COLO829 (cell line): ENCODE results near the gene ASB4.
A peak's percentile ranks its signal among the peaks of the same experiment; 100 is the strongest.
"Not testable (repeated sequence)": the region's sequence is repeated elsewhere in the genome, so short reads cannot be mapped to it uniquely, and the experiment has no call there.

Experiments used
- DNase-seq: peaks from one replicate; pipeline ENCODE4 v3.0.0; 2012; ENCODE audit warnings: low spot score

Gene ASB4

DNA sequence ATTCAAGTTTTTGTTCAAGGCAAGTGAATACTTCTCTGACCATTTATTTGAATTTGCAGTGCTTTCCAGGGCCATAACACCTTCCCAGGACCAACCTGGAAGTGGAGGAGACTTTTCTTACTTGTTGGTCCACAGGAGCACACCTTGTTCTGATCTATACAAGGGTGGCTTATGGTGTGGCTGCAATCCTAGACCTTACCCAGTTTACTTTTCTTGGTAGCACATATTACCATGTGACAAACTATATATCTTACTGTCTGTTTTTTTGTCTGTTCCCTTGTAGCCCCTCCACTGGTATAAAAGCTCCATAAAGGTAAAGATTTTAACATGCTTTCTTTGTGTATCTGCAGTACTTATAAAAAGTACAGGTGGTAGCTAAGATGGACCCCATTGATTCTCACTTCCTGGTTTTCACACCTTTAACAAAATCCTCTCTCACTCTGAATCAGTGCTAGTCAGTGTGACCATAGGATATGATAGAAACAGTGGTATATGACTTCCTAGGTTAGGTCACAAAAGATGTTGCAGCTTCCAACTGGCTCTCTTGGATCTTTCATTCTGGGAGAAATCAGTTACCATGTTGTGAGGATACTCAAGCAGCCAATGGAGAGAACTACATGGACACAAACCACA lies 5.6 kb upstream of the ASB4 start:
- DNase-seq, result no peak

DNA sequence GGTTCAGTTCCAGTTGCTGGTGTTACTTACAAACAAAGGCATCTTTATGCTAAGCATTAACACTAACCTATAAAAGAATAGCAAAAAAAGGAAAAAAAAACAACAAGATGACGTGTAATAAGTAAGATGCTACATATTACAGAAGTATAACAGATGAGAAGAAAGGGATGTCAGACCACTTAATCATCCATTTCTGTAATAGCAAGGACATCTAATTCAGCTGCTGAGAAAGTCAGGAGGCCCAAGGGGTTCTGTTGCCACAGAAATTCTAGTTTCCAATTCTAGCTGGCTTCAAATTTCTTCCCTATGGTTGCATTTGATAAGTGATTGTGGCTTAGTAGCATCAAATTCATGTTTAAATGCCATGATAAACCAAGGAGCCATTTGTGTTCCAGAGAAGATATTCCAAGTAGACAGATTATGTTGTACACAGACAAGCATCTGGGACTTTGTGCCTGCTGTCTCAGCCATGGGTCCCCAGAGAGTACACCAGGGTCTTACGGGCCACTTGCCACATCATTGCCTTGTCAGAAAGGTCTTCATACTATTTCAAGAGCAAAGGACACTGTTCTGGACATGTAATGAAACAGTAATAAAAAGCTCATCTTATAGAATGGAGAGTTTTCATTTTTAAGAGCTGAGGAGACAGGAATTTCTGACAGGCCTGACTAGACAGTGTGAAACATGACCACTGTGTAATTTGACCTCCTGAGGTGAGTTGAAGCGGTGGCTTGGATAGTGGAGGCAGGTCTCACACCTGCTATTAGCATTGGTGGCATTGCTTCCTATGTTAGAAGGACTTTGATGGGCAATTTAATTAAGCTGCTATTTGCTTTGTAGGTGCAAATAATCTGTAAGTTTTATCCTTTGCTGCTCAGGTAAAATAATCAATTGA lies 4.2 kb upstream of the ASB4 start:
- no peak for DNase-seq

DNA sequence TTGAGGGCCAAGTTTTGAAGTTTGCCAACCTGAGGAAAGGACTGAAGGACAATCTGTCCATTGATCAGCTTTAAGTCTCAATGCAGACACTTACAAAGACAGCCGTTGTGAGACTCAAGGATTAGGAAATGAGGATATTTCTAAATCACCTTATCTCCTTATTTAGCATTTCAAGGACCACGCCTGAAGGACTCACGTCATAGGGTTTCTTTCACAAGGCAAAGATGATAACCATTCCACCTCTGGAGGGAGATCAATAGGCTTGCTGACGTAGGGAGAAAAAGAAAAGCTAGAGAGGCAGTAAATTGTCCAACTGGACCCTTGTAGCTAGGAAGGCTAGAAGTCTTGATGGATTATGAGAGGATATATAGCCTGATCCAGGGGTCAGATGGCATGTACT lies 3.3 kb upstream of the ASB4 start:
- peak; percentile 63 for DNase-seq

DNA sequence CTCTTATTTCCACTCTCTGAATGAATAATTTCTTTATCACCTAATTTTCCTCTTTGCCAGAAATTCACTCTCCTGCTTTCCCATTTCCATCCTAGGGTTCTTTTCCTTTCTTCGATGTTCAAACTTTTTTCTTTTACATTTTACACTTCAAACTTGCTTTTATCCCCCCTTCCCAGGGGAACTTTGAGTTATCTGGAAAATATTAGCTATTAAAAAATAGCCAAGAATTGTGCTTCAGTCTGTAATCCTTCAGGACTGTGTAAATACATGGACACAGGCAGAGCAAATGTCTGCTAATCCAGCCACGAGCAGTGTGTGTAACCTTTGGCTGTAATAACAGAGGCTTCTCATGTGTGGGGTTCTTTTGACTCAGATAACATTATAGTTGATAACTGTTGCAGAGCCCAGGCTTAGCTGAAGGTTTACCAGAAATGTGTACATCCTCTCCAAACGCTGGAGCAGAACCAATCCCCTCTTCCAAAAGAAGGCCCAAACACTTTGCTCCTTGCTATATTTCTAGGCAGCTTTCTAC lies 4.6 kb downstream of the ASB4 start:
- no peak for DNase-seq

DNA sequence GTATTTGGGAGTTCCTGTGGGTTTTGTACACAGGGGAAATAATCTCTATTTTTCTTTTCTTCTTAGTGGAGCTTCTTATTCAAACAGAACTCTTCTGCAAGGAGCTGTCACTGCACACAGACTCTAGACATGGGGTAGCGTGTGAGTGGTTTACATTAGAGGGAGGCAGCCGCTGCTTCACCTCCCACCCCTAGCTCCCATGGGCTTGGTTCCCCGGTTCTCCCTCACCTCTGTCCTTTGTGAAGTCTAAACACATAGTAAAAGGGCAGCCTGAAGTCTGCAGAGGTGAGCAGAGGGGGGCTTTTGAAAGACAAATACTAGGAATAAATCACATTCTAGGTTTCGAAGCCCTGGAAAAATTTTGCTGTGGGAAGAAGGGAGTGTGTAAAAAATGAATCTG lies 5.5 kb downstream of the ASB4 start:
- DNase-seq, result no peak

DNA sequence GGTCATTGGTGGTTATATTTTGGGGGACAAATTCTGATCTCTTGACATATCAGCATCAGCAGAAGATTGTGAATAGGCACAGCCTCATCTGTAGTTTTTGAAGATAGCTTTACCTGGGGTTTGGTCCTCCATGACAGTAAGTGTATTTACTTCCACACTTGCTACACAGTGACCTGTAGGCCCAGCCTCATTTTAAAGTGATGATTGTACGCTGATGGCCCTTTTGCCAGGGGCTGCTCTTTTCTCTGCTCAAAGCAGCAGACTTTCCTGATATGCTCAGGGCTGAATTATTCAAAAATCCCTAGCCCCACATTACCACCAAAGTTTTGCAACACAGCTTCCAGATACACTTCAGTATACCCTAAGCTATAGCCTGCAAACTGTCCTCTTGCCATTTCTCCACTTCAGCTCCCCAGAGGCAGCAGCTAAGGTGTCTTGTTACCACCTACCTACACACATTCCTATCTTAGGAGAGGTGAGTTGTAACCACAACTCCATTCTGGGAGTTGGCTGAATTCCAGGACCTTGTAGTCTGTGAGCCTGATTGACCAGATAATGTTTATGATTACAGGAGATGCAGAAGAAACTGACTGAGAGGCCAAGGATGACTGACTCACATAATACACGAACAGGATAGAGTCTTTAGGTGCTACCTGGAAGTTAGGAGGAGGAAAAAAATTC lies 6.0 kb downstream of the ASB4 start:
- DNase-seq, result no peak

DNA sequence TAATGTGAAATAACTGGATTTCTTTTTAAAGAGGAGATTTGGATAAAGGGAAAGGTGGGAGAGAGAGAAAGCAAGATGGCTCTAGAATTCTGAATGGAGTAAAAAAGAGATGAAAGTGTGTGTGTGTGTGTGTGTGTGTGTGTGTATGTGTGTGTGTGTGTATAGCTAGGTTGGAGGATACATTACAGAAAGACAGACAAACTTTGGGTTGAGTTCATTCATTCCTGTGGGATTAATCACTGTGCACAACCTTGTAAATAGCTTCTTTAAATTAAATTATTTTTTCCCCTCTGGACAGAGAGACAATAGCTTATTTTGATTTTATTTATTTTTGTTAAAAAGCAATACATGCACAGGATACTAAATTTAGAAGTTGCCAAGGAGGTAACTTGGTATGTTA lies 7.5 kb downstream of the ASB4 start:
- no peak for DNase-seq

DNA sequence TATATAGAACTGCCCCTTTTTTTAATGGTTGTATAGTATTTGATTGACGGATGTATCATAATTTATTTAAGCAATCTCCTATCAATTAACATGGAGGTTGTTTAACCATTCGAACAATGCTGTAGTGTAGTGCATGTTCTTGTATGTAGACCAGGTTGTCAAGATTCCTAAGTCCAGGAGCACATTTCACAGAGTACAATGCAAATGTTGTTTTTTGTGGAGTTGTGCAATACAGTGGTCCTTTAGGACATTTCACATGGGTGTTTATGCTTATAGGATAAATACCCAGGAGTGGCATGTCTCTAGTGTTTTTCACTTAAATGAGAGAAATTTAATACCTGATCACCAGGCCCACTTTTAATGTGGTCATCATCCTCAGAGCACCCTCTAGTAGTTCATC lies 8.1 kb downstream of the ASB4 start:
- DNase-seq, result no peak

DNA sequence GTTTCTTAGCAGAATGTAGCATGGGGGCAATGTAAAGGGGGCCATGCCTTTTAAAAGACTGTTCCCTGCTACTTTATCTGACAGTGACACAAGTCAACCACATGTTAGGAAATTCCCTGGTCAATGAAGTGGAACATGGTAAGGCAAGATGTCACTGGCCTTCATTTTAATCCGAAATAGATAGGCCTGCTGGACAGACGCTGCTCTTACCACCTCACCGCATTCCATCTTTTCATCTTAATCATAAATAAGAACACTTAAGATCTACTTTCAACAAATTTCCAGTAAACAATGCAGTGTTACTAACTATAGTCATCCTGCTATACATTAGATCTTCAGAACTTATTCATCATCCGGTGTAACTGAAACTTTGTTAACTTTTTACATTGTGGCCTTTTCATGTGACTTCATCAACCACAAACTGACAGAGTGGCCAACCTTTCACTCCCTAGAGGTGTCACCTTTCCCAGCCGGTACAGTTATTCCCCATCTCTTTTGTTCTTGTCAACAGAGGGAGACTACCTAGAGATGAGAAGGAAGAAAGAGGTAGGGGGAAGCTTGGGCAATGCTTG lies 15.6 kb downstream of the ASB4 start:
- no peak for DNase-seq

DNA sequence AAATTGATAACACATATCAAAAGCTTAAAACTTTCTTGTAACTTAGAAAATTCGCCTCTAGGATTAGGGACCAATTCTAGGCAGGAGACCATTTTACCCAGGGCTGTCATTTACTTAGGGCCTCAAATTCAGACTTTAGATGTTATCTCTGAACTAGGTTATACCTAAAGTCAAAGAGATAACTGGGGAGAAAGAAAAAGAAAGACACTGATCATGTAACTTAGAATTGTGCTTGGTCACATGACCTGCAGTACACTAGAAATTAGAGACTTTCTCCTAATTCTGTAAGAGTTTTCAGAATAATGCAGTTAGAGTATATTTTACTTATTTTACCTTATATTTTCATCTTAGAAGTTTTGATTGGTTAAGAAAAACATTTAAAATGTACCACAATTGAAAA lies 16.7 kb downstream of the ASB4 start:
- DNase-seq, result no peak

DNA sequence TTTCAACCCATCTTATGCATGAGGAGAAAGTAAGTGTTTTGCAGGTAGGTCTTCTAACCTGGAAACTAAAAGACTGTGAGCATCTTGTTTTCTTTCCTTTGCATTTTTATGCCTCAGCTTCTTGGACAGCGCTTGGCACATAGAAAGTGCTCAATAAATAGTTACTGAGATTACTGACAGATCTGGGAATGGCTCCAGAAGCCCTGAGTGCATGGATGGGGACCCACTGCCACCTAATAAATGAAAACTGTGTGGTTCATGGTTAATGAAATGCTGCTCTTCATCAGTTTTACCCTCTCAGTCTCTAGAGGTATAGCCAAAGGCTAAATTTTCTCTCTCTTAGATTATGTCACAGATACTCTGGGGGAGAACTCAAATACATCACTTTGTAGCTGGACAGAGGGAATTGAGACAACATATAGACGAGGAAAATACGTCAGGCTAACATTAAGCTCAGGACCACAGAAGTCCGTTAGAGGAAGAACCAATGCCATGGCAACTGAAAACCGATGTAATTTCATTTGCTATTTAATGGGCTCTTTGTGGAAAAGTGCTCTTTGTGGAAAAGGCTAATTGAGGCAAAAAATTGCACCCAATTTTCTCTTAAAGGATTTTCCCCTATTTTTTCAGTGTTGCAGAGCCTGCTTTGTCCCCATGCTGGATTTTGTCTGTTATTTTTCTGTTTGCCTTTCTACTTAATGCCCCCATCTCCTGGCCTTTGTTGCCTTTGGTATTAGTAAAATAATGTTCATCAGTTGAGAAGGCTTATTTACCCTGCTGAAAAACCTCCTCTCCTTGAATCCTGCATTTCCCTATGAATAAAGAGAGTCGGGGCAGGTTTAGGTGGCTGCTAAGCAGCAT lies 17.8 kb downstream of the ASB4 start:
- no peak for DNase-seq

DNA sequence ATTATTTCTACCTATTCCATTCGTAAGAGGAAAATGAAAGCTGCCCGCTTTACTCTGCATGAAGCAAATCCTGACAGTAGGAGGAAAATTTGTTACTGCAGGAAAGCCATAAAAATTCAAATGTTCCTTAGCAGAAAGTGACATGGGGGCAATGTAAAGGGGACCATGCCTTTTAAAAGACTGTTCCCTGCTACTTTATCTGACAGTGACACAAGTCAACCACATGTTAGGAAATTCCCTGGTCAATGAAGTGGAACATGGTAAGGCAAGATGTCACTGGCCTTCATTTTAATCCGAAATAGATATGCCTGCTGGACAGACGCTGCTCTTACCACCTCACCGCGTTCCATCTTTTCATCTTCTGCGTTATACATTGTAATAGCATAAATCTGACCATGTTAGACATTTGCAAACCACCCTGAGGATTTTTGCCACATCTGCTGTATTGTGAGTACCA lies 18.4 kb downstream of the ASB4 start:
- not testable (repeated sequence) for DNase-seq

DNA sequence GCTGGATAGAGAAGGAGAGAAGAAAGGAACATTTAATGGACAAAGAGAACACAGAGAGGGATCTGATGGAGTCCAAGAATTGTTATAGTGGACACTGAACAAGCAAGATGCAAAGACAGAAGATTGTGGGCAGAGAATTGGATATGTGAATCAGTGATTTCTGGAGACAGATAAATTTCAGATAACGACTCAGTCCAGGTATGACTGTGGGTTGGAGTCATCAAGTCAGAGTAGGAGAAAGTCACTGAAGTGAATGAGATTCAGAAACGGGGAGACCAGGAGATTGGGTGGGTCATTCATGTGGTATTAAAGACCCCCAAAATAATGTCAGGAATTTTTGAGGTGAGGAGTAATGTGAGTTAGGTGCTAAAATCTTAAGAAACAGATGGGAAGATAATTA lies 23.0 kb downstream of the ASB4 start:
- DNase-seq, result no peak

DNA sequence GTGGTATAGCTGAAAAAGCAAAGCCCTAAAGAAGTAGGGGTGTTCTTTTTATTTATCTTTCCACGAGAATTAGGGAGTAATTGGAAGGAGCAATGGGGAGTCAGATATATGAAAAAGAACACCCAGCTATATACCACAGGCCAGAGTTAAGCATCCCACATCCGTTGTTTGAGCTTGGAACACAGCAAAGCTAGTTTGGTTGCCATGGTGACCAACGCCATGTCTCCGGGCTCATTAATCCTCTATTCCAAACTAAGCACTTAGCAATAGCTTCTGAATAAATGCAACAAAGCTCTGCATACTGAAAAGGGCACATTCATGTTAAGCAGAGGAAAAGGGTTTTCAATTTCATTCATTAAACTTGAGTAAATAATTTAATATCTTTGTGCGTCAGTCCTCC lies 23.5 kb downstream of the ASB4 start:
- DNase-seq, result peak; percentile 84

DNA sequence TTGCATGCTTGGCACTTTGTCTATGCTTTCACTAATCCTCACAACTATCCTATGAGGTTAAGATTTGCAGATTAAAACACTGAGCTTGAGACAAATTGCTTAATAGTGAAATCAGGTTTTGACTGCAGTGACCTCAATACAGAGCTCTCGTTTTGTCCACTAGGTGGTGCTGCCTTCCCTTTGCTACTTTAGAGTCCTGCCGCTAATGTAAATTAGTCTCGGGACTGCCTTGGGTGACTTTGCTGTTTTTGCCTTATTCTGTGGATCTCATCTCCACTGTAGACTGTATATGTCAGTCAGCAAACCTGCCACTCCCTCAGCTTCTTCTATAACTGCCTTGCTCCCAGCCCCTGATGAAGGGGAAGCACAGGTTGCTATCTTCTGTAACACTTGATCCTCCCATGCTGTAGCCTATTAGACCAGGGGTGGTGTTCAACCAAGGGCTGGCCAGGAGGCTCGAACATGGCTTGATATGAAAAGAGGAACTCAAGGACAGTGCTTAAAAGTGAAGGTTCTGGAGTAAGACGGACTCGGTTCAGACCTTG lies 26.0 kb downstream of the ASB4 start:
- peak; percentile 78 for DNase-seq

DNA sequence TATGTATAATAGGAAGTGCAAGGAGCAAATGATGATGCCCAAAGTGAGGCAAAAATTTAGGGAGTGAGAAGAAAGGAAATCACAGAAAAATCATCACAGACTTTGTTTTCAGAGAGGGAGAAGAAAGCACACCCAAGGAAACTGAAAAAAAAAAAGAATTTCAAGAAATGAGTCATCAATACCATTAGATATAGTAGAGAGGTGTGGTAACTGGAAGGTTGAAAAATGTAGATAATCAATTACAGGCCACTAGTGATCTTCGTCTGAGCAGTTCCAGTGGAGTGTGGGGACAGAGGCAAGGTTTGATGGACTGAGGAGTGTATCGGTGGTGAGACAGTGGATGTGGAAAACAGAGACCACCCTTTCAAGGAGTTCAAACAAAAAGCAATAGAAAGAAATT lies 31.7 kb downstream of the ASB4 start:
- no peak for DNase-seq

DNA sequence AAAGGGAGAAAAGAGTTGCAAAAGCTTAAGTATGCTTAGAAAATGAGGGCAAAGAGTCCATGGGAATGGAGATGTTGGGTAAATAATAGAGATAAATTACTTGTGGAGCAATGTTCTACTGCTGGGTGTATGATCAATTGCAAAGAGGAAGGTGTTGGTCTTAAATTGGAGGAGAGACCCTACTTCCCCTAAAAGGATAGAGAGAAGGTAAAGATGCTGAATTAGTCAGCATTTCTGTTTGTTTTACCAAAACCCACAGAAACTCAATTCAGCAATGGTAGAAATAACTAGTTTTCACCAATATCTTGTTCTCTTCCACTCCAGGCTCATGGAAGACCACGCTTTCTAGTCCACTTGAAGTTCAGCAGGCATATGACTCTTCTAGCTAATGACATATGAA lies 32.1 kb downstream of the ASB4 start:
- no peak for DNase-seq

DNA sequence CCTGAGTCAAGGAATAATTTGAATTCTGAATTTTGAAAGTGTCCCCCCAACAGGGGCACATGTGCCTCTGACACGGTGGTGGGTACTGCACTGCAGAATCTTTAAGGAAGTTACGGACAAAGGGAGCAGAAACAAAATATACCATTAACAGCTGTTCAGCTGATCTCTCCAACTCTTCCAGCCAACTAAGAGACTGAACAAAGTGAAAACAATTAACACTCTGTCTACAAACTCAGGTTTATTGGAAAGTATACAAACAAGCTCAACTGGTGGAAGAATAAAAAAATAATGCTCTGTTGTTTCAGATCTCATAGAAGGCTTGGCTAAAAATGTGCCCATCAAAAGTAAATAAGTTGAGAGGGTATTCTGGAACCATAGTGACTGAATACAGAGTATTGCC lies 34.4 kb downstream of the ASB4 start:
- peak; percentile 28 for DNase-seq

DNA sequence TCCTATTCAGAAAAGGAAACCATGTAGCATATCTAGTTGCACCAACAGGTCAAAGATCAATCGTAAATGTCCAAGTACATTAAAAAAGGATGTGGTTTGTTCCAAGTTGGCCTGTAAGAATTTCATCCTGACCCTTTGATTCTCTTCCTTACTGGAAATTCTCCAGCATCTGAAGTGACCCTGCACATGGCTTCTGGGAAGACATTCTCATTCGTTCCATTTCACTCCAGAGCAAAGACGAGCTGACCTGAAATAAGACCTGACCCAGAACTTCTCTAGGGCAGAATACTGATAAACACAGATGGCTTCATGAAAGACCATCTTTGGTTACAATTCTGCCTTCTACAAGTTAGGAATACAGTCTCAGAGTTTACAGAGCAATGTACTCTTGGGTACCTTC lies 39.8 kb downstream of the ASB4 start:
- DNase-seq, result no peak

DNA sequence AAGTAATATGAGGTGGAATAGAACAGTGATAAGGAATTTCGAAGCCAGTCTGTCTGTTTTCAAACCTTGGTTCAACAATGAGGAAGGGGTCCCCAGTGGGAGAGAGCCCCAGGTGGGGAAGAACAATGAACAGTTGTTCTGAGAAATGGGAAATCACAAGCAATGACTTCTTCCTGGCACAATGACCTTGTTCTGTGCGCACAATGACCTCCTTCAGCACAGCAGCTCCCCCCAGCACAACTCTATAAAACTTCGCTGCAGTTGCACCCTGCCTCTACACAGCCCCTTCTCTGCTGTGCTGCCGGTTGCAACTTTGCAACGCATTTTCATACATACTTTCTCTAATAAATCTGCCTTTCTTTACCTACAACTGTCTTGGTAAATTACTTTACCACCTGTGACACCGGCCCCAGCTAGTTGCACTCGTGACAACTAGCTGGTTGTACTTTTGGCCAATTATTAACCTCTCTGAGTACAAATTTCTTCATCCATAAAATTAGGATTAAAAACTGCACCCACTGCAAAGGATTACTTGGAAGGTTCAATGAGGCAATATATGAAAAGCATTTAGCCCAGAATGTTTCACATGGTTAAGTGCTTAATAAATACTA lies 40.5 kb downstream of the ASB4 start:
- DNase-seq, result no peak
